ENCODE results near the gene CASP6. TPM values are rescaled to one million over a fixed set of nuclear protein-coding genes. Genes with fewer than 3 reads are reported as not detected.

Gene CASP6
- total RNA-seq, 4 donors from 2014 or later = 10.8 to 24.2 (median 19.9) TPM

DNA sequence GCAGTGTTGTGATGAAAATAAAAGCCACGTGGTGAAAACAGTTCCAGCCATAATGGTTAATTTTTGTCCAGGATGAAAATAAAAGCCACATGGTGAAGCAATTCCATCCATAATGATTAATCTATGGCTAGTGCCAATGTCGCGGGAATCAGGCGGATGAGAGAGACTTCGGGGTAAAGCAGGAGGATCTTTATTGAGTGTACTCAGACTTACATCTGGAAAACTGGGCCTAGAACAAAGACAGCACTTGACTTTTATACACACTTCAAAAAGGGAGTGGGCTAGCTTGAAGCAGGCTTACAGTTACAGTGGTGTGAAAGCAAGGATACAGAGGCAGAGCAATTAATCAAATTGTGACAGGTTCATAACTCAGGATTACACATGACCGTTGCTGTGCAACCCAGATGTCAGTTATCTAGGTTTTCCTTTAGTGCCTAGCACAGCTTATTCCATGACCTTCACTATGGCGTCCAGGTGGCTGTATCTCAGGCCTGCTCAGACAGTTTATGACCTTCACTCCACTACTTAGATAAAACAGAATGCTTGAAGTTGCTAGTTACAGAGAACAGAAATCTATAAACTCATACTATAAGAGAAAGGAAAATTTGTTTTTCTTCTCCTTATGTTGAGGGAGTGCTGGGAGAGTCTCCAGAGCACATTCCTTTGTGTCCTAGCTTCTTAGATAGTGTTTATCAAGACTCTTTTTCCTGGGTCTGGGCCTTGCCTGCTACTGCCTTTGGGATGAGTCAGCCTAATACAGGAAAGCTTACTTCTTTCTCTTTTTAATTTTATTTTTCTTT is 32.5 kb upstream of the CASP6 start:
- no peak overlapping the region for H3K4me3 ChIP-seq (ENCODE audit: low read depth, poor library complexity, severe bottlenecking)
- WGBS, 2 donors = 70 to 79% methylated on average over 7 of the region's 7 CpGs
- TF ChIP-seq, protein P1, sequence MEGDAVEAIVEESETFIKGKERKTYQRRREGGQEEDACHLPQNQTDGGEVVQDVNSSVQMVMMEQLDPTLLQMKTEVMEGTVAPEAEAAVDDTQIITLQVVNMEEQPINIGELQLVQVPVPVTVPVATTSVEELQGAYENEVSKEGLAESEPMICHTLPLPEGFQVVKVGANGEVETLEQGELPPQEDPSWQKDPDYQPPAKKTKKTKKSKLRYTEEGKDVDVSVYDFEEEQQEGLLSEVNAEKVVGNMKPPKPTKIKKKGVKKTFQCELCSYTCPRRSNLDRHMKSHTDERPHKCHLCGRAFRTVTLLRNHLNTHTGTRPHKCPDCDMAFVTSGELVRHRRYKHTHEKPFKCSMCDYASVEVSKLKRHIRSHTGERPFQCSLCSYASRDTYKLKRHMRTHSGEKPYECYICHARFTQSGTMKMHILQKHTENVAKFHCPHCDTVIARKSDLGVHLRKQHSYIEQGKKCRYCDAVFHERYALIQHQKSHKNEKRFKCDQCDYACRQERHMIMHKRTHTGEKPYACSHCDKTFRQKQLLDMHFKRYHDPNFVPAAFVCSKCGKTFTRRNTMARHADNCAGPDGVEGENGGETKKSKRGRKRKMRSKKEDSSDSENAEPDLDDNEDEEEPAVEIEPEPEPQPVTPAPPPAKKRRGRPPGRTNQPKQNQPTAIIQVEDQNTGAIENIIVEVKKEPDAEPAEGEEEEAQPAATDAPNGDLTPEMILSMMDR (IDR thresholded peaks at IDR 0.05) = no peak
- TF ChIP-seq POLR2A (IDR thresholded peaks at IDR 0.05) = no peak
- intact Hi-C loops (cut with DNase I; ENCODE audit: low total_unique reads) = no loop called here
- no peak for DNase-seq (ENCODE audit: low spot score in 2 of 2)

DNA sequence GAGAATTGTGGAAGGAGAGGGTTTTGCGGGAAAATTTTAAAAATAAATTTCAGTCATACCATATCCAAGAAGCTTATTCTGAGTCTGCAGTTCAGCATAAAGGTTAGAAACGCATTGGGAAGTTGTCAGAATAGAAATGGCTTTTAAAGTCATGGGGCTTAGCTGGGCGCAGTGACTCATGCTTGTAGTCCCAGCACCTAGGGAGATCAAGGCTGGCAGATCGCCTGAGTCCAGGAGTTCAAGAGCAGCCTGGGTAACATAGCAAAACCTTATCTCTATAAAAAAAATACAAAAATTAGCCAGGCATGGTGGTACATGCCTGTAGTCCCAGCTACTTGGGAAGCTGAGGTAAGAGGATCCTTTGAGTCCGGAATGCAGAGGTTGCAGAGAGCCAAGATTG is 30.5 kb upstream of the CASP6 start:
- no peak overlapping the region for H3K4me3 ChIP-seq (ENCODE audit: low read depth, poor library complexity, severe bottlenecking)
- TF ChIP-seq, protein P1 (IDR thresholded peaks at IDR 0.05) = no peak
- no peak for TF ChIP-seq POLR2A (IDR thresholded peaks at IDR 0.05)
- 88% methylated on average over 5 of the region's 5 CpGs for WGBS, 2 donors
- no peak for DNase-seq (ENCODE audit: low spot score in 2 of 2)
- intact Hi-C loops (cut with DNase I; ENCODE audit: low total_unique reads) = no loop called here

DNA sequence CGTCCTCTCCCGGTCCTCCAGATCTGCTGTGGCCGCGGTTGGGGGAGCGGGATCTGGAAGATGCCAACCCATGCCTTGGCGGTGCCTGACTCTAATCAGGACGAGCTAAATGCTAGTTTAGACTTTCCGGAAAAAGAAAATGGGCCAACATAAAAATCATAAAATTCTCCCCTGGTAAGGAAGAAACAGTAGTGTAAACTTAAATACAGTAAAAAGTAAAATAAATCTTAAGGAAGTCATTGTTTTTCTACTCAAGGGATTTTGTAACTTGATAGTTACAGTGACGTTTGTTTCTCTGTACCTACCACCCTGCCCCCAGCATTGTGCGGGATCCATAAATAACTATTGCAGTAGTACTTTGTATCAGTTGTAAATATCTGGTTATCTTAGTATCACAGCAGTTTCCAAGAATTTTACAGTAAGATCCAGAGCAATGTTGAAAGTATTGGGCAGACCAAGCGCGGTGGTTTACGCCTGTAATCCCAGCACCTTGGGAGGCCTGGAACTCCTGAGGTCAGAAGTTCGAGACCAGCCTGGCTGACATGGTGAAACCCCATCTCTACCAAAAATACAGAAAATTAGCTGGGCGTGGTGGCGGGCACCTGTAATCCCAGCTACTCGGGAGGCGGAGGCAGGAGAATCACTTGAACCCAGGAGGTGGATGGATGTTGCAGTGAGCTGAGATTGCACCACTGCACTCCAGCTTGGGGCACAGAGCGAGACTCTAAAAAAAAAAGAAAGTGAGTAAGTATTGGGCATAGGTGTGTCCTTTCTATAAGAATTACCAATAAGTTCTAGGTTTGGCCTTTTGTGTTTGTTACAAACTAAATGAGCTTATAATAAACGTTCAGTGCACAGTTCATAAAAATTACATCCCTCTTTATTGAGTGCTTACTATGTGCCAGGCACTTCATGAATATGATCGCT is 27.6 kb upstream of the CASP6 start:
- no peak for DNase-seq (ENCODE audit: low spot score in 2 of 2)
- H3K4me3 ChIP-seq (ENCODE audit: low read depth, poor library complexity, severe bottlenecking) = peak overlapping the region; percentile 67
- intact Hi-C loops (cut with DNase I; ENCODE audit: low total_unique reads) = no loop called here
- 52 to 53% methylated on average over 21 of the region's 21 CpGs for WGBS, 2 donors
- no peak for TF ChIP-seq POLR2A (IDR thresholded peaks at IDR 0.05)
- TF ChIP-seq, protein P1 (IDR thresholded peaks at IDR 0.05) = no peak

DNA sequence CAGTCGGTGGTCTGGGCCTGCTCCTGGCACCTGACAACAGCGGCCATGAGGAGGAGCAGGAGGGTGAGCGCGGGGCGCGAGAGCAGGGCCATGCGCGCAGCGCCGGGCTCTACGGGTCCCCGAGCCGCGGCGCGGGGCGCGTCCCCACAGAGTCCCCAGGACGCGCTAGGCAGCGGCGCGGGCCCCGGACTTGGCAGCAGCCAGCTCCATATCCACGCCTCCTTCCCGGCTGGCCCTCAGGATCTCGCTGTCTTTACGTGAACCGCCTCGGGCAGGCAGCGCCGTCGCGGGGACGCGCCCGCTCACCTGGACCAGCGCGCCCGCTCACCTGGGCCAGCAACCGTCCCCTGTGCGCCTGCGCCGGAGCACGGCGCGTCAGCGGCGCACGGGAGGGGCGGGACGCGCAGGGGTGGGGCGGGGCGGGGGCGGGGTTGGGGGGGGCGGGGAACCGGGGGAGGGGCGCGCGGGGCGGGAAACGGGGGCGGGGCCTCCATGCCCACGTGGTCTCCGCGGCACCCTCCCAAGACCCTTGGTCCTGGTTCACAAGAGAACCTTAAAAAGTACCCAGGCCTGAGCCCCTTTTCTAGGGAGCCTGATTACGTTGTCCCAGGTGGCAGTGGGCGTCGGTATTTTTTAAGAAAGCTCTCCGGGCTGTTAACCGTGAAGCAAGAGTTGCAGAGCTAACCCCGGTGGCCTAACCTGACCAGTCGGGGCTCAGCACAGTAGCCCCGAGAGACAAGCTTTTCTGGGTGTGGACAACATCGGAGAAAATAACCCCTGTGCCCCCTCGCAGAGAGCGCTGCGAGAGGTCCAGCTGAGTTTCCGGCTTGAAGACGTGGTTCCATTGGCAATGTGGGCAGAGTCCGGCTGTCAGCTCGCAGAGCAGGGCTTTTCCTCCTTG is 26.7 kb upstream of the CASP6 start, which contains the start of gene PLA2G12A:
TSS of gene PLA2G12A (minus strand) at position 353 of the 901 bp plus-strand sequence. CDS start at position 92, 261 bp downstream.
- intact Hi-C loops (cut with DNase I; ENCODE audit: low total_unique reads) = no loop called here
- DNase-seq (ENCODE audit: low spot score in 2 of 2) = peak; percentile 71 to 94
- H3K4me3 ChIP-seq (ENCODE audit: low read depth, poor library complexity, severe bottlenecking) = peak within 1 kb of the TSS; percentile 84
- no peak for TF ChIP-seq POLR2A (IDR thresholded peaks at IDR 0.05)
- TF ChIP-seq, protein P1 (IDR thresholded peaks at IDR 0.05) = no peak
- WGBS, 2 donors = 0% methylated on average over 4 to 12 of the region's 83 CpGs

DNA sequence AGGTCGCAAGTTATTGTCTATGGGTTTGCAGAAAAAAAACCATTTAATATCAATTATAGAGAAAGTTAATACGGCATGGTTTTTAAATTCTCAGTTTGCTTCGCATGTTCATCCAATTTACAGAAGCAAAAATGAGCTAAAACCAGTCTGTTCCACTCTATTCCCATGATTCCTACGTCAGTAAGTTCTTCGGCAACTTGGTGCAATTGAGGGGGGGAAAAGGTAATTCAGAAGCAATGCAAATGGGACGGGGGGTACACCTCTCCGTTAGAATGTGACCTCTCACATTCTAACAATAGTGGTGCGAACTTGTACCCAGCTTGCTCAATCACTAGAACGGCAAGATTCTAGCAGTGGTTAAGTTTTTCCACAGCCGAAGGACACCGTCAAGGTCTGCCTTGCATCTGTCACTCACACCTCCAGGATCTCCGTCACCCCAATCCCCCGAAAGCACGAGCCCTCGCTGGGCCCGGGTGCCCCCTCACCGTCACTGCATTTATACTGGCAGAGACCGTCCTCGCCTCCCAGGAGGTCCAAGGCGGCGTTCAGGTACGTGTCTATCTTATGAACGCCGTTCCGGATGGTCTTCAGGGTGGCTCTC is 26.0 kb upstream of the CASP6 start:
- DNase-seq (ENCODE audit: low spot score in 2 of 2) = peak in 1 of 2 donors; percentile 88
- peak overlapping the region; percentile 84 for H3K4me3 ChIP-seq (ENCODE audit: low read depth, poor library complexity, severe bottlenecking)
- intact Hi-C loops (cut with DNase I; ENCODE audit: low total_unique reads) = no loop called here
- TF ChIP-seq, protein P1 (IDR thresholded peaks at IDR 0.05) = no peak
- TF ChIP-seq POLR2A (IDR thresholded peaks at IDR 0.05) = no peak
- WGBS, 2 donors = 1 to 3% methylated on average over 15 to 25 of the region's 25 CpGs
